ENCODE measurements around the gene RSPH1.

RSPH1 gene

DNA sequence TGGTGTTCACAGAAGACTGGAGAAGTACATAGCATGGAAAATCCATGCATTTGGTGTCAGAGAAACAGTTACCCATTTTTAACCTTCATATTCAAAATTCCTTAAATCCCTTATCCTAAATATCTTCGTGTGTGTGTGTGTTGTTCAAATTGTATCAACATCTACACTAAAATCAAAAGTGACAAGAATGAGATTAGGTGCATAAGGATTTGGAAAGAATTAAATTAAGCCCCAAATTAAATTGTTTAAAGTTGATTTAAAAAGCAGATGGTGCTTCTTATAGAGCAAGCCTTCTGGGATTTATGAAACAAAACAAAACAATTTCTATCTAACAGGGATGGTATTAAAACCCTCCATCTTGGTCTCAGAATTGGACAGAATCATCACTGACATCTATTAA lies 4.7 kb downstream of the RSPH1 start:
- peaks cover 4 to 6% of the 10 kb centered on the region in 2 experiments for H3K4me1 ChIP-seq (ENCODE audit: control insufficient read depth in 1 of 2, insufficient read depth in 2 of 2, low read length in 2 of 2)
- H4K12ac ChIP-seq (ENCODE audit: low read depth, low read length): no peak overlapping the region
- no peak overlapping the region for H4K91ac ChIP-seq (ENCODE audit: low read depth, low read length)
- H3K27ac ChIP-seq (ENCODE audit: low read depth, low read length): no peak overlapping the region
- no peaks in the 10 kb centered on the region for H3K36me3 ChIP-seq (ENCODE audit: control insufficient read depth in 1 of 2, insufficient read depth in 2 of 2, low read length in 2 of 2)
- WGBS (ENCODE audit: extremely low coverage, insufficient coverage, insufficient read length): no CpG with 5 or more reads among the region's 1 CpG
- H3K79me2 ChIP-seq (ENCODE audit: control insufficient read depth, insufficient read depth, low read length, poor library complexity): no peaks in the 10 kb centered on the region
- H3K27me3 ChIP-seq (ENCODE audit: insufficient read depth, low read length): no peaks in the 10 kb centered on the region
- no peak overlapping the region for H3K4me3 ChIP-seq (ENCODE audit: low read depth, low read length)
- H3K23ac ChIP-seq (ENCODE audit: low read length): no peak overlapping the region
- H4K8ac ChIP-seq (ENCODE audit: low read depth, low read length): no peak overlapping the region
- H3K9me3 ChIP-seq (ENCODE audit: insufficient read depth, low read depth, low read length): peaks cover 2% of the 10 kb centered on the region
- no peak overlapping the region for H3K4me2 ChIP-seq (ENCODE audit: low read length)
- H3K4ac ChIP-seq (ENCODE audit: low read depth, low read length): no peak overlapping the region
- no peak overlapping the region for H3K14ac ChIP-seq (ENCODE audit: low read length)
- H2AFZ ChIP-seq (ENCODE audit: insufficient read depth, low read length, poor library complexity): no peak overlapping the region
- H2BK12ac ChIP-seq (ENCODE audit: low read length): no peak overlapping the region
- DNase-seq: no peak
- H2AK5ac ChIP-seq (ENCODE audit: low read length): no peak overlapping the region
- H2BK120ac ChIP-seq (ENCODE audit: insufficient read depth, low read length, poor library complexity): no peak overlapping the region
- no peak overlapping the region for H3K9ac ChIP-seq (ENCODE audit: low read length)
- H3K18ac ChIP-seq (ENCODE audit: low read length): no peak overlapping the region
- no peaks in the 10 kb centered on the region for H3K79me1 ChIP-seq (ENCODE audit: low read length)
- H2BK5ac ChIP-seq (ENCODE audit: low read depth, low read length, poor library complexity): no peak overlapping the region

GRCh38 chr21:42490720-42491119 lies 5.3 kb downstream of the RSPH1 start:
- no peak overlapping the region for H3K9ac ChIP-seq (ENCODE audit: low read length)
- H4K8ac ChIP-seq (ENCODE audit: low read depth, low read length): no peak overlapping the region
- H3K14ac ChIP-seq (ENCODE audit: low read length): no peak overlapping the region
- no peak overlapping the region for H3K4me2 ChIP-seq (ENCODE audit: low read length)
- H2BK12ac ChIP-seq (ENCODE audit: low read length): no peak overlapping the region
- no peak overlapping the region for H3K27ac ChIP-seq (ENCODE audit: low read depth, low read length)
- H2AFZ ChIP-seq (ENCODE audit: insufficient read depth, low read length, poor library complexity): no peak overlapping the region
- no peak overlapping the region for H3K4me3 ChIP-seq (ENCODE audit: low read depth, low read length)
- H3K27me3 ChIP-seq (ENCODE audit: insufficient read depth, low read length): no peaks in the 10 kb centered on the region
- H2BK120ac ChIP-seq (ENCODE audit: insufficient read depth, low read length, poor library complexity): no peak overlapping the region
- no peak overlapping the region for H3K18ac ChIP-seq (ENCODE audit: low read length)
- no peak overlapping the region for H4K12ac ChIP-seq (ENCODE audit: low read depth, low read length)
- H3K79me2 ChIP-seq (ENCODE audit: control insufficient read depth, insufficient read depth, low read length, poor library complexity): no peaks in the 10 kb centered on the region
- DNase-seq: no peak
- H4K91ac ChIP-seq (ENCODE audit: low read depth, low read length): no peak overlapping the region
- peaks cover 3% of the 10 kb centered on the region in 2 experiments for H3K4me1 ChIP-seq (ENCODE audit: control insufficient read depth in 1 of 2, insufficient read depth in 2 of 2, low read length in 2 of 2)
- H3K36me3 ChIP-seq (ENCODE audit: control insufficient read depth in 1 of 2, insufficient read depth in 2 of 2, low read length in 2 of 2): no peaks in the 10 kb centered on the region
- no peak overlapping the region for H2BK5ac ChIP-seq (ENCODE audit: low read depth, low read length, poor library complexity)
- no peak overlapping the region for H3K23ac ChIP-seq (ENCODE audit: low read length)
- H3K9me3 ChIP-seq (ENCODE audit: insufficient read depth, low read depth, low read length): peaks cover 2% of the 10 kb centered on the region
- H2AK5ac ChIP-seq (ENCODE audit: low read length): no peak overlapping the region
- no peak overlapping the region for H3K4ac ChIP-seq (ENCODE audit: low read depth, low read length)
- no peaks in the 10 kb centered on the region for H3K79me1 ChIP-seq (ENCODE audit: low read length)

DNA sequence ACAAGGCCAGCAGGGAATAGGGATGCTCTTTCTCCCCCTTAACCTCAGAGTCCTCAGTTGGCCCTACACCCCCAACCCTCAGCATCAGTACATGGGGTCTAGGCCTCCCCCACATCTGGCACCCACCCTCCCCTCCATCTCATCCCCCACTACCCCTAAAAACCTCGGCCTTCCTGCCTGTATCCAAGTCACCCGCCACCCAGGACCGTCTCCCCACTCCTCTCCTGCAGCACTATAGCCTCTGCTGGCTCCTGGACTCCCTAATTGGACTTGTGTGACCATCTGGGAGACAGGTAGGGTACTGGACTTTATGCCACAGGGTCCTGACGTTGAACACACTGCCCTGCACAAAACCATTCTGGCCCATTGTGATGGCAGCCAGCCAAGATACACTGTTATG lies 6.0 kb downstream of the RSPH1 start:
- Histone ChIP-seq H4K8ac (ENCODE audit: low read depth, low read length) (no peak overlapping the region), H2BK12ac (ENCODE audit: low read length) (no peak overlapping the region), H3K4me3 (ENCODE audit: low read depth, low read length) (no peak overlapping the region), H3K4ac (ENCODE audit: low read depth, low read length) (no peak overlapping the region), H3K79me2 (ENCODE audit: control insufficient read depth, insufficient read depth, low read length, poor library complexity) (no peaks in the 10 kb centered on the region), H4K12ac (ENCODE audit: low read depth, low read length) (no peak overlapping the region), H3K9ac (ENCODE audit: low read length) (no peak overlapping the region), H3K27ac (ENCODE audit: low read depth, low read length) (no peak overlapping the region), H3K36me3 (ENCODE audit: control insufficient read depth in 1 of 2, insufficient read depth in 2 of 2, low read length in 2 of 2) (no peaks in the 10 kb centered on the region), H3K27me3 (ENCODE audit: insufficient read depth, low read length) (no peaks in the 10 kb centered on the region), H3K9me3 (ENCODE audit: insufficient read depth, low read depth, low read length) (peaks cover 3% of the 10 kb centered on the region), H3K4me2 (ENCODE audit: low read length) (no peak overlapping the region), H3K4me1 (ENCODE audit: control insufficient read depth in 1 of 2, insufficient read depth in 2 of 2, low read length in 2 of 2) (no peaks in the 10 kb centered on the region), H3K14ac (ENCODE audit: low read length) (no peak overlapping the region), H4K91ac (ENCODE audit: low read depth, low read length) (no peak overlapping the region), H3K23ac (ENCODE audit: low read length) (no peak overlapping the region), H3K18ac (ENCODE audit: low read length) (no peak overlapping the region), H2BK120ac (ENCODE audit: insufficient read depth, low read length, poor library complexity) (no peak overlapping the region), H2AK5ac (ENCODE audit: low read length) (no peak overlapping the region), H3K79me1 (ENCODE audit: low read length) (no peaks in the 10 kb centered on the region), H2BK5ac (ENCODE audit: low read depth, low read length, poor library complexity) (no peak overlapping the region), H2AFZ (ENCODE audit: insufficient read depth, low read length, poor library complexity) (no peak overlapping the region)
- WGBS (ENCODE audit: extremely low coverage, insufficient coverage, insufficient read length): no CpG with 5 or more reads among the region's 4 CpGs
- no peak for DNase-seq

GRCh38 chr21:42489006-42489563 lies 6.9 kb downstream of the RSPH1 start:
- Histone ChIP-seq H2AFZ (ENCODE audit: insufficient read depth, low read length, poor library complexity) (no peak overlapping the region), H3K27ac (ENCODE audit: low read depth, low read length) (no peak overlapping the region), H2BK12ac (ENCODE audit: low read length) (no peak overlapping the region), H4K12ac (ENCODE audit: low read depth, low read length) (no peak overlapping the region), H3K9me3 (ENCODE audit: insufficient read depth, low read depth, low read length) (peaks cover 4% of the 10 kb centered on the region), H3K4me1 (ENCODE audit: control insufficient read depth in 1 of 2, insufficient read depth in 2 of 2, low read length in 2 of 2) (no peaks in the 10 kb centered on the region), H3K4ac (ENCODE audit: low read depth, low read length) (no peak overlapping the region), H4K8ac (ENCODE audit: low read depth, low read length) (no peak overlapping the region), H3K36me3 (ENCODE audit: control insufficient read depth in 1 of 2, insufficient read depth in 2 of 2, low read length in 2 of 2) (no peaks in the 10 kb centered on the region), H4K91ac (ENCODE audit: low read depth, low read length) (no peak overlapping the region), H2BK5ac (ENCODE audit: low read depth, low read length, poor library complexity) (no peak overlapping the region), H3K27me3 (ENCODE audit: insufficient read depth, low read length) (no peaks in the 10 kb centered on the region), H3K4me2 (ENCODE audit: low read length) (no peak overlapping the region), H3K79me1 (ENCODE audit: low read length) (no peaks in the 10 kb centered on the region), H3K4me3 (ENCODE audit: low read depth, low read length) (no peak overlapping the region), H2BK120ac (ENCODE audit: insufficient read depth, low read length, poor library complexity) (no peak overlapping the region), H3K14ac (ENCODE audit: low read length) (no peak overlapping the region), H3K23ac (ENCODE audit: low read length) (no peak overlapping the region), H3K18ac (ENCODE audit: low read length) (no peak overlapping the region), H2AK5ac (ENCODE audit: low read length) (no peak overlapping the region), H3K79me2 (ENCODE audit: control insufficient read depth, insufficient read depth, low read length, poor library complexity) (no peaks in the 10 kb centered on the region), H3K9ac (ENCODE audit: low read length) (no peak overlapping the region)
- DNase-seq: no peak
- WGBS (ENCODE audit: extremely low coverage, insufficient coverage, insufficient read length): no CpG with 5 or more reads among the region's 2 CpGs

All from trophoblast cell (in vitro differentiated cells and primary cell).